Adipose tissue (tissue), 3 donors: ENCODE measurements around the gene ZNF331. TPM values are rescaled to one million over a fixed set of nuclear protein-coding genes. Genes with fewer than 3 reads are reported as not detected.

Source experiments
- H3K27ac ChIP-seq: one replicate; pipeline ENCODE4 v1.5.1; 2013; ENCODE audit warnings: low read depth, low read length
- WGBS, 3 donors: extraction: QIAGEN DNeasy Blood & Tissue Kit; methylation state at CpG; one replicate each; pipeline ENCODE4 v1.1.7; 2013; 5-methylcytosine and 5-hydroxymethylcytosine counted together
- polyA plus RNA-seq, 3 donors: library from polyadenylated mRNA; stranded (reverse); fragments of 200-250 nt; gene quantifications; one replicate each; pipeline ENCODE4 v1.2.3, GENCODE V29; 2013
- donor health status: healthy with polysubstance abuse.
- donor health status: Bipolar disorder and iron deficiency.
- donor health status: healthy.

ZNF331 gene
- polyA plus RNA-seq, 3 donors = 7.6 to 200 (median 21.3) TPM

GRCh38 chr19:53598361-53598760 lies 60.4 kb downstream of the ZNF331 start:
- no peak overlapping the region for H3K27ac ChIP-seq
- 48 to 74% (median 70%) methylated on average over 10 of the region's 10 CpGs for WGBS, 3 donors

DNA sequence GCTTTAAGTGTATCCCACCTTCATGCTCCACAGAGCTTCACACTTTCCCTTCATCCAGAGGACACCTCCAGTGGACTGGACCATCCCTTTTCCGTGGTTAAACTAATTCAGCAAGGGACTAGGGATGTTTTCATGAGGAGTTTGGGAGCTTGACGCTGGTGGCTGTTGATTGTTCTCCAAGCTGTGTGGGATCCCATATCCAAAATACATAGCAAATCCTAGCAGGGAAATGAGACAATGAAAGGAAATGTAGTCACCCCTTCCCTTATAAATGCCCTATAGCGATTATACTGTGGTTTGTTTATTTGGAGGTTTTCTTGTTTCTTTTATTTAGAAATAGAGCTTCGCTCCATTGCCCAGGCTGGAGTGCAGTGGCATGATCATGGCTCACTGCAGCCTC lies 62.3 kb downstream of the ZNF331 start:
- H3K27ac ChIP-seq = no peak overlapping the region
- WGBS, 3 donors = 66 to 78% (median 72%) methylated on average over 4 of the region's 4 CpGs

- H3K27ac ChIP-seq = no peak overlapping the region
- 81 to 90% (median 89%) methylated on average over 15 of the region's 15 CpGs for WGBS, 3 donors
These were observed 68.1 kb downstream of the ZNF331 start for GRCh38 chr19:53606031-53606430.

- 72 to 88% (median 87%) methylated on average over 12 of the region's 12 CpGs for WGBS, 3 donors
- no peak overlapping the region for H3K27ac ChIP-seq
These were observed 70.4 kb downstream of the ZNF331 start for GRCh38 chr19:53608381-53608780.

- 45 to 71% (median 66%) methylated on average over 14 of the region's 14 CpGs for WGBS, 3 donors
- no peak overlapping the region for H3K27ac ChIP-seq
These were observed 75.0 kb downstream of the ZNF331 start for GRCh38 chr19:53612762-53613526.

- H3K27ac ChIP-seq = no peak overlapping the region
- WGBS, 3 donors = 36 to 46% (median 36%) methylated on average over 8 of the region's 8 CpGs
These were observed 84.2 kb downstream of the ZNF331 start for GRCh38 chr19:53621885-53622740.

DNA sequence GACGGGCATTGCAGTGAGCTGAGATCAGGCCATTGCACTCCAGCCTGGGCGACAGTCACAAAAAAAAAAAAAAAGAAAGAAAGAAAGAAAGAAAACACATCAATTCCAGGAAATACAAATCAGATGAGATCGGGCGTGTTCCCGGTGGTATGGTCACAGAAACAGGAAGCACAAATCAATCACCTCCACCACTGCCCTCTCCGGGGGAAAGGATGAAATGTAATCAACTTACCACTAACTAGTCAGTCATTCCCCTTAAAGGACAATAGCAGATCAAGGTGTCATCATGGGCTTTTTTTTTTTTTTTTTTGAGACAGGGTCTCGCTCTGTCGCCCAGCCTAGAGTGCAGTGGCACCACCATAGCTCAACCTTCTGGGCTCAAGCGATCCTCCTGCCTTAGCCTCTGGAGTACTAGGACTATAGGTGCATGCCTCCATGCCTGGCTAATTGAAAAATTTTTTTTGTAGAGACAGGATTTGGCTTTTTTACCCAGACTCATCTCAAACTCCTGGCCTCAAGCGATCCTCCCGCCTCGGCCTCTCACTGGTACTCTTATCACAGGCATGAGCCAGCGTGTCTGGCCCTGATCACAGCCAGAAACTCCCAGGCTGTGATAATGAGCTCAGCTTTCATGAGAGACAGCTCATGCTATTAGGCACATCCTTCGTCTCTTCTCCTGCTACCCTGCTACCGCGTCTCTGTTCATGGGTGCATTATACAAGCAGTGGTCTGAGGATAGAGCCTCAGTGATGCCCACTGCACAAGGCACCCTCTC lies 87.0 kb downstream of the ZNF331 start:
- 57 to 65% (median 59%) methylated on average over 15 to 16 of the region's 16 CpGs for WGBS, 3 donors
- H3K27ac ChIP-seq = no peak overlapping the region

- WGBS, 3 donors = 79 to 96% (median 89%) methylated on average over 9 of the region's 9 CpGs
- H3K27ac ChIP-seq = no peak overlapping the region
These were observed 88.5 kb downstream of the ZNF331 start for GRCh38 chr19:53626486-53626885.

DNA sequence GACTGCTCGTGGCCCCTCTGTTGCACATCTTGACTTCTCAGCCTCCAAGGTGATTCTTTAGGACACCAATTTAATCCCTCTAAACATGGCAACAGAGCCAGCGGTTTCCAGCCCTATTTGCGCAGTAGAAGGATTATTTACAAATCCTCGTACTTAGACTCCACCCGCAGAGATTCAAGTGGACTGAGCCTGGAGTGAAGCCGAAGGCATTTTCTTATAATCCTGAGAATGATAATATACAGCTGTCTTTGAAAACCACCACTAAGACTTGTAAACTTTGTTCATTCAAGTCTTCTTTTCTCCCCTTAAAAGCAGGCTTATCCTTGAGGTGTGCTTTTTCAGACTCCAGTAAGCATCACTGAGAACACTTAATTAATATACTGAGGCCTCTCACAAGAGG lies 89.0 kb downstream of the ZNF331 start:
- WGBS, 3 donors = 64 to 80% (median 75%) methylated on average over 6 of the region's 6 CpGs

More for the DNA sequence above, 89.0 kb downstream of the ZNF331 start:
- no peak overlapping the region for H3K27ac ChIP-seq

Other genes with a start within 250 kb of the ZNF331 start
- gene ZNF845, start 204.4 kb upstream of the ZNF331 start, polyA plus RNA-seq = 1 to 10 TPM; 1.3 TPM
- 1 to 10 TPM; 1.8 to 3.9 (median 2.0) TPM for gene ZNF525, start 172.4 kb upstream of the ZNF331 start, polyA plus RNA-seq
- 1 to 10 TPM; 2.5 to 7.0 (median 3.6) TPM for gene ZNF765, start 143.0 kb upstream of the ZNF331 start, polyA plus RNA-seq
- gene ZNF761, start 106.2 kb upstream of the ZNF331 start, polyA plus RNA-seq = 1 to 10 TPM; 5.1 to 7.6 (median 7.1) TPM
- gene ZNF813, start 70.4 kb upstream of the ZNF331 start, polyA plus RNA-seq = 1 to 10 TPM in 1 of 3 donors, under 1 TPM in 2; 0.74 to 1.1 (median 0.95) TPM
- under 1 TPM in 1 of 3 donors, not detected in 2; 0.12 TPM for gene DPRX, start 93.9 kb downstream of the ZNF331 start, polyA plus RNA-seq